DMS79 (cell line): ENCODE results near the gene NPAT.

Source experiments
- DNase-seq: peaks from one replicate; lab custom pipeline; 2025; lab: John Stamatoyannopoulos, UW

NPAT gene

DNA sequence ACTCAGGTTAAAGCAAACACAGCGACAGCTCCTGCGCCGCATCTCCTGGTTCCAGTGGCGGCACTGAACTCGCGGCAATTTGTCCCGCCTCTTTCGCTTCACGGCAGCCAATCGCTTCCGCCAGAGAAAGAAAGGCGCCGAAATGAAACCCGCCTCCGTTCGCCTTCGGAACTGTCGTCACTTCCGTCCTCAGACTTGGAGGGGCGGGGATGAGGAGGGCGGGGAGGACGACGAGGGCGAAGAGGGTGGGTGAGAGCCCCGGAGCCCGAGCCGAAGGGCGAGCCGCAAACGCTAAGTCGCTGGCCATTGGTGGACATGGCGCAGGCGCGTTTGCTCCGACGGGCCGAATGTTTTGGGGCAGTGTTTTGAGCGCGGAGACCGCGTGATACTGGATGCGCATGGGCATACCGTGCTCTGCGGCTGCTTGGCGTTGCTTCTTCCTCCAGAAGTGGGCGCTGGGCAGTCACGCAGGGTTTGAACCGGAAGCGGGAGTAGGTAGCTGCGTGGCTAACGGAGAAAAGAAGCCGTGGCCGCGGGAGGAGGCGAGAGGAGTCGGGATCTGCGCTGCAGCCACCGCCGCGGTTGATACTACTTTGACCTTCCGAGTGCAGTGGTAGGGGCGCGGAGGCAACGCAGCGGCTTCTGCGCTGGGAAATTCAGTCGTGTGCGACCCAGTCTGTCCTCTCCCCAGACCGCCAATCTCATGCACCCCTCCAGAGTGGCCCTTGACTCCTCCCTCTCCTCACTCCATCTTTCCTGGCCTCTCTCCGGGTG lies at the start of gene NPAT, which contains the start of gene ATM:
NPAT (minus strand) TSS at position 65 of the 774 bp plus-strand sequence. CDS start 102 bp downstream, outside the sequence.
ATM (plus strand) TSS at position 494 of the 774 bp plus-strand sequence. CDS start 4,558 bp downstream, outside the sequence.
- DNase-seq, result peak; percentile 100

GRCh38 chr11:108269583-108269982 lies 47.1 kb upstream of the NPAT start:
- no peak for DNase-seq

GRCh38 chr11:108253176-108253575 lies 30.7 kb upstream of the NPAT start:
- no peak for DNase-seq

DNA sequence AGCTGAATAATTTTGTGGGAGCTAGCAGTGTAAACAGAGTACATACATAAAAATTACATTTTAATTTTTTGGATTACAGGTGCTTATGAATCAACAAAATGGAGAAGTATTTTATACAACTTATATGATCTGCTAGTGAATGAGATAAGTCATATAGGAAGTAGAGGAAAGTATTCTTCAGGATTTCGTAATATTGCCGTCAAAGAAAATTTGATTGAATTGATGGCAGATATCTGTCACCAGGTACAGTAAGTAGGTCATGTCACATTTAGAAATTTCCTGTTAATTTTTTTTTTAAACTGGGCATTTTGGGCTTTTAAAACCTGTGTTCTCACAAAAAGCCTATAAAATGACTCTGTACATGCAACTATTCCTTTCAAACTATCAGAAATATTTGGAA lies 24.4 kb upstream of the NPAT start:
- DNase-seq, result no peak

GRCh38 chr11:108246308-108246707 lies 23.9 kb upstream of the NPAT start:
- DNase-seq, result no peak

DNA sequence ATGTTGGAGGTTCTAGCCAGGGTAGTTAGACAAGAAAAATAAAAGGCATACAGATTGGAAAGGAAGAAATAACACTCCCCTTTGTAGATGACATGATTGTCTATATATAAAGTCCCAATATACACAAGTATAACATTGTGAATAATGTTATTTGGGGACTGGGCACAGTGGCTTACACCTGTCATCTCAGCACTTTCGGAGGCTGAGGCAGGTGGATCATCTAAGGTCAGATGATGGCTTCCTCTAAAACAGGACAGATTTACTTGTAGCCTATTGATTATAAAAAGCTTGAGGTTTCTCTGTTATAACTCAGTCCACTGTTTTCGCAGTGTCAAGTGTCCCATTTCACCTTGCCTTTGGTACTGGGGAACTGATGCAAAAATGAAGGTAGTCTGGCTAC lies 20.0 kb upstream of the NPAT start:
- DNase-seq, result no peak

DNA sequence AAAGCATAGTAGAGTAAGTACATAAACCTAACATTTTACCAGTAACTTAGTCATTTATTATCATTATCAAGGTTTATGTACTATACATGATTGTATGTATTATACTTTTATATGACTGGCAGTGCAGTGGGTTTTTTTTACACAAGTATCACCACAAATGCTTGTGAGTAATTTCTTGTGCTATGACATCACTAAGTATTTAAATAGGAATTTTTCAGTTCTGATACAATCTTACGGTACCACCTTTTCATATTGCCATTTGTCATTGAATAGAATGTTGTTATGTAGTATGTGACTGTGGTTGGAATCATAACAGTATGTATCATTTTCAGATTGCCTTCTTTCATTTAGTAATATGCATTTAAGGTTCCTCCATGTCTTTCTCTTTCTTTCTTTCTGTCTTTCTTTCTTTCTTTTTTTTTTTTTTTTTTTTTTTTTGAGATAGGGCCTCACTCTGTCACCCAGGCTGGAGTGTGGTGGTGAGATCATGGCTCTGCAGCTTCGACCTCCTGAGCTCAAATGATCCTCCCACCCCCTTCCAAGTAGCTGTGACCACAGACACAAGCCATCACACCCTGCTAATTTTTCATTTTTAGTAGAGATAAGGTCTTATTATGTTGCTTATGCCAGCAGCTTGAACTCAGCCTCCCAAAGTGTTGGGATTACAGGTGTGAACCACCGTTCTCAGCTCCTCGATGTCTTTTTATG lies 19.0 kb upstream of the NPAT start:
- DNase-seq, result no peak

DNA sequence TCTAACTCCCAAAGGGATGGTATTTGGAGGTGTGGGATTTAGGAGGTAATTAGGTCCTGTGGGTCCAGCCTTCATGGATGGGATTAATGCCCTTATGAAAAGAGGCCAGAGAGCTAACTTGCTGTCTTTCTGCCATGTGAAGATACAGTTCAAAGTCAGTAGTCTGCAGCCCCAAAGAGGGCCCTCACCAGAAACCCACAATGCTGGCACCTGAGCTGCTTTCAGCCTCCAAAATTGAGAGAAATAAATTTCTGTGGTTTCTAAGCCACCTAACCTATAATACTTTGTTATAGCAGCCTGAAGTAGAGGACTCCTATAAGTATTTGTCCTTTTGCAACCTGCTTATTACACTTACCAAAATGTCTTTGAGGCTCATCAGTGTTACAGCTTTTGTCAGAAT lies 16.6 kb upstream of the NPAT start:
- no peak for DNase-seq

DNA sequence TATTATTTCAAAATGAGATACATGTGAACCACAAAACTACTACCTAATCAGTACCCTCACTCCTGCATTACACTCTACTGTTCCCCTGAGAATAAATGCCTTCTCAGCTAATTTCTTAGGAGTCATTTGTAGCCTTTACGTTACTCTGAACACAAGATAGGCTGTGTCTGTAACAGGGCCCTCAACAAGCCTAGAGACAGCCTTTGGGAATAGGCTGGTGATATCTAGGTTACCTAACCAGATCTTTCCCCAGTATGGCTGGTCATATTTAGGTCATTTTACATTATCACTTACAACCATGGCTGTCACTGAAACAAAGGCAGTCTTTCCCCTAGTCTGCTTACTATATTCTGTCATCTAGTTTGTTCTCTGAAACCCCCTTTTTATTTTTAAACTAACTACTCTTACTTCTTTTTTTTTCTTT lies 14.6 kb upstream of the NPAT start:
- no peak for DNase-seq

DNA sequence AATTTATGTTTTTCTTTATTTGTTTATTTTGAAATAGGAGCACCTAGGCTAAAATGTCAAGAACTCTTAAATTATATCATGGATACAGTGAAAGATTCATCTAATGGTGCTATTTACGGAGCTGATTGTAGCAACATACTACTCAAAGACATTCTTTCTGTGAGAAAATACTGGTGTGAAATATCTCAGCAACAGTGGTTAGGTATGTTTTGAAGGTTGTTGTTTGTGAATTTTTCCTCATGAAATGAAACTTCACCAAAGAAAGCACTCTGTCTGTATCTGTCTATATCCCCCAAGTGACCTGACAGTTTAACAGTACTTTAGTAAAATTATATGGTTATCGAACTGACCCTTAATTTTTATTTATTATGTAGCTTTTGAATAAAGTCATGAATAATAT lies 13.2 kb upstream of the NPAT start:
- DNase-seq, result no peak

GRCh38 chr11:108235192-108235591 lies 12.8 kb upstream of the NPAT start:
- DNase-seq, result no peak

DNA sequence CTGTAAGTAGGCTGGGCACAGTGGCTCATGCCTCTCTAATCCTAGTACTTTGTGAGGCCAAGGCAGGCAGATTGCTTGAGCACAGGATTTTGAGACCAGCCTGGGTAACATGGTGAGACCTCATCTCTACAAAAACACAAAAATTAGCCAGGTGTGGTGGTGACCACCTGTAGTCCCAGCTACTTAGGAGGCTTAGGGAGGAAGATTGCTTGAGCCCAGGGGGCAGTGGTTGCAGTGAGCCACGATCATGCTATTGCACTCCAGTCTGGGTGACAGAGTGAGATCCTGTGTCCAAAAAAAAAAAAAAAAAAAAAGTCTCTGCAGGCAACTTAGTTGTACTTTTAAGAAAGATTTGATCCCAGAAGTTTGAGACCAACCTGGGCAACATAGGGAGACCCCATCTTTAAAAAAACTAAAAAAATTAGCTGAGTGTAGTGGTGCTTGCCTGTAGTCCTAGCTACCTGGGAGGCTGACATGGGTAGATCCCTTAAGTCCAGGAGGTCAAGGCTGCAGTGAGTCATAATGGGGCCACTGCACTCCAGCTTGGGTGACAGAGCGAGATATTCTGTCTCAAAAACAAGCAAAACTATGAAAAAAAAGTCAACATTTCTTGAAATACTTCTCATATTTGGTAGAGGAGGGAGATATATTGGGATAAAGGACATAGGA lies 11.0 kb upstream of the NPAT start:
- no peak for DNase-seq

DNA sequence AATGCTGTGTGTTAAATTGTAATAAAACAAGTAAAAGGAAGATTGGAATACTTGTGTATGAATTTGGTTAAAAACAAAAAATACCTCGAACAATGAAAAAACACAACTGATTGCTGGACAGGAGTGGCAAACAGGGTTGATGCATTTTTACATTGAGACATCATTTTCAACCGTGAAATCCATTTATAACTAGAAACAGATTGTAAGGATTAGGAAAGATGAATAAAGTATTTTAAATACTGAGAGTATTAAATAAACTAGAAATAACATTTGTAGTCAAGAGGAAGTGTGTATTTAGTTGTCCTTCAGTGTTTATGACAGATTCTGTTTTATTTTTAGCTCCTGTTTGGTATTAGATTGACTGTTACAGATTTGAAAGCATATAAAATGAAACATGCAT lies 5.8 kb upstream of the NPAT start:
- DNase-seq, result no peak

DNA sequence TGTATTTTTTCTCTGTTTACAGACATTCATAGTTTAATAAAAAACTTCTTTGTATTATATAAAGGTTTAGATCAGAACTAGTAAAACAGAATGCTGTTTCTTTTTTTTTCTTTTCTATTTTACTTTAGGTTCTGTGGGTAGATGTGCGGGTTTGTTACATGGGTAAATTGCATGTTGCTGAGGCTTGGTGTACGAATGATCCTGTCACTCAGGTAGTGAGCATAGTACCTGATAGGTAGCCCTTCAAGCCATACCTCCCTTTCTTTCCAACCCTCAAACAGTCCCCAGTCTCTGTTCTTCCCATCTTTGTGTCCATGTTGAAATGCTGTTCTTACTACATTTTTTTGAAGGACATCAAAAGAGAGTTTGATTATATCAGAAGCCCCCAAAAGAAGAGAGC lies 3.6 kb upstream of the NPAT start:
- DNase-seq, result no peak

DNA sequence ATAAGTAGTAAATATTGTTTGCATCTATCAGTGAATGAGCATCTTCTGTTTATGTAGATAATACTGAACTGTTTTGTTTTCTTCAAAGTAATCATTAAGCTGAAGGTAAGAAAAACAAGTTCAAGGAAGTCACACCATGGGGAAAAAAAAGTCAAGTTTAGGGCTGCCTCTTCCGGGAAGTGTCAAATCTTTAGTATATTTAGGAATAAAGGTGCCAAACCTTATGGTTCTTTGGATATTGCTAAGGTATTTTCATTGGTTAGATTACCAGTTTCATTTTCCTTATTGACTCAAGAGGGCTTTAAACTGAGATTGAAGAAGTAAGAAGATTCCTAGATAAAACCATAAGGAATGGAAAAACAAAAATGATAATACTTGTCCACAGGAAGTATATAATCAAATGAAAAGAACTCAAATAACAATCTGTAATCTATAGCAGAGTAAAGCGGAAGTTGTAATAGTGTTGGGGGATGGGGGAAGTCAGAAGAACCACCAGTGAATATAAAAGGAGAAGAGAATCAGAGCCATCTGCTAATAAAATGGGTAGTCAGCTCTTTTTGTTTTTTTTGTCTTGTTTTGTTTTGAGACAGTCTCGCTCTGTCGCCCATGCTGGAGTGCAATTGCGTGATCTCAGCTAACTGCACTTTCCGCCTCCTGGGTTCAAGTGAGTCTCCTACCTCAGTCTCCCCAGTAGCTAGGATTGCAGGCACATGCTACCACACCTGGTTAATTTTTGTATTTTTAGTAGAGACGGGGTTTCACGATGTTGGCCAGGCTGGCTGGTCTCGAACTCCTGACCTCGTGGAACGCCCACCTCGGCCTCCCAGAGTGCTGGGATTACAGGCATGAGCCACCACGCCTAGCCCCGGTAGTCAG lies 2.7 kb upstream of the NPAT start:
- DNase-seq, result no peak

DNA sequence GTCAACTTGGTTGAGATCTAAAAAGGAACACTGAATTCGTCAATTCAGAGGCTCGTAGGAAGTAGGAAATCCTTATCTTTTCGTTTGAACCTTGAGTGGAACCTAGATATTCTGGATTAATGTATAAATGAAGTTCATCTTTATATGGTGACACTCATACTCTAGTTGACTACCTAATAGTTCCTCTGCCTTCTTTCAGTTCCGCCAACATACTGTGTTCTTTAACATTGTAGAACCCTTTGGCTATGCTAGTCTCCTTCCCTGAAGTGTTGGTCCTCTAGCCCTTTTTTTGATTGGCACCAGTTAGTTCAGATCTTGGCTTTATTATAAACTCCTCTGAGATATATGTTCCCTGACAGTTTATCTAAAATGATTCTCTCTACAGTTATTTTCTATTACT lies 1.9 kb upstream of the NPAT start:
- DNase-seq, result no peak

DNA sequence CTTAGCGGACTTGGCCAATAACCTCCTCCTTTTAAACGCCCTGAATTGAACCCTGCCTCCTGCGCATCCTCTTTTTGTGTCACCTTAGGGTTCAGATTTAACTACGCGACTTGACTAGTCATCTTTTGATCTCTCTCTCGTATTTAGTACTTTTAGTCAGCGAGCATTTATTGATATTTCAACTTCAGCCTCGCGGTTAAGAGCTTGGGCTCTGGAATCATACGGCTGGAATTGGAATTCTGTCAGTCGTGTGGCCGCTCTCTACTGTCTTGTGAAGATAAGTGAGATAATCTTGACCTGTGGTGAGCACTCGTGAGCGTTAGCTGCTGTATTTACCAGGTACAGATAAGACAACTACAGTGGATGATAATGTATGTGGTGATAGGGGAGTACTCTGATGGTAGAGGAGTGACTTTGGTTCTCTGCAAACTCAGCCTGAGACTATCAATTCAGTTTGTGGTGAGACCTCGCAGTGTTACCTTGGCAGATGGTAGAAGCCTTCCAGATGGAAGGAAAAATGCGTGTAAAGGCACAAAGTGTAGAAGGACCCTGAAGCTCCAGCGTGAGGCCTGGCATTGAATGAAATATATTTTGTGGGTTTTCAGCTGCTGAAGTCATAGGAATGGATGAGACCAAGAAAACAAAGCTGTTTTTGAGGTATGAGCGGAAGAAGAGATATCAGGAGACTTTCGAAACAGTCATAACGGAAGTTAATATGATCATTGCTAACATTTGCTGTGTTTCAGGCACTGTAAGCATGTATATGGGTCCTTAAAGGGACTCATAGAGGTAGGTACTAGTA lies 1.1 kb upstream of the NPAT start:
- DNase-seq, result no peak

- DNase-seq, result peak; percentile 57
Observed at GRCh38 chr11:108221911-108222573, 396 bp downstream of the NPAT start.

DNA sequence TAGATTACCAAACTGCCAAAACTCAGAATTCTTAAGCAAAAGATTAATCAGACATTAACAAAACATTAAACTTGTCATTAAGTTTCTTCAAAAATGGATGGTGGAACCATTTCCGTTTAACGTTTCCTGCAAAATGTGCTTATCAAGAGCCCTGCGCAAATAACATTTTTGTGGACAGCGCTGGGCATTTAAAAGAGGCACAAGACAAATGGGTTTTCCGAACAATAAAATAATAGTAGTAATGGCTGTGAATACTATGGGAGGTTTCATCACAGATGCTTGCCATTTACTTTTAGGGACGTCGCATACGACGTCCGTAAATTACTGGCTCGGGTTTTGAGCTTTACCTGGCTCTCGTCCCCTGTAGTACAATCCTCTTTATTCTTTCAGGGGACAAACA lies 1.1 kb downstream of the NPAT start:
- no peak for DNase-seq

DNA sequence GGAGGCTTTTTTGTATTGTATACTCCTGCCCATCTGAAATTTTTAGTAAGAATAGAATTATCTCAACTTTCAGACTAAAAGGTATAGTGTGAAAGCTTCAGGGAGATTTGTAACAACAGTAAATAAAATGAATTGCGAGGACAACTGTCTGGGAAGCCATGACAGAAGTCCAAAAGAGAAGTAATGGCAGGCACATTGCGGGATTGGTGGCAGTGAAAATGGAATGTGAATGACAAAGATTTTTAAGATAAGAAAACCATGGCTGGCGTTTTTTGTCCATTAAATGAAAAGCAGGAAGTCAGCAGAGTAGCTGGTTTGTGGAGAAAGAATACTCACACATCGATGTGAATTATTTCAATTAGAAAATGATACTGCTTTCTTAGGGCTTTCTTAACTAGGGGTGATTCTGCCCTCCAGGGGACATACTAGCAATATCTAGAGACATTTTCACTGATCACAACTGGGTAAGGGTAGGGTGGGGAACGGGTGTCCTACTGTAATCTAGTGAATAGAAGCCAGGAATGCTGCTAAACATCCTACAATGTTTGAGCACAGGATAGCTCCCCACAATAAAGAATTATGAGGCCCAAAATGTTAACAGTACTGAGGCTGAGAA lies 1.6 kb downstream of the NPAT start:
- DNase-seq, result no peak
